Endometrium (tissue), 2 donors: ENCODE measurements around the gene THBD.

Experiments used
- FAIRE-seq: peaks from 2 replicates; lab custom pipeline; 2012; peaks lifted over from hg19 to GRCh38; lab: Jason Lieb, UNC
- donor health status: control.
- donor health status: control.

Gene THBD

GRCh38 chr20:23061734-23062561, 12.5 kb upstream of the THBD start:
- peak; percentile 77 for FAIRE-seq

- FAIRE-seq: no peak
Measured at GRCh38 chr20:23061262-23061661, 11.8 kb upstream of the THBD start.

- FAIRE-seq: no peak
Measured at GRCh38 chr20:23060629-23061028, 11.2 kb upstream of the THBD start.

GRCh38 chr20:23059846-23060245, 10.4 kb upstream of the THBD start:
- FAIRE-seq: no peak

GRCh38 chr20:23059001-23059400, 9.5 kb upstream of the THBD start:
- no peak for FAIRE-seq

- FAIRE-seq: no peak
Measured at GRCh38 chr20:23058240-23058639, 8.8 kb upstream of the THBD start.

GRCh38 chr20:23052904-23053303, 3.4 kb upstream of the THBD start:
- no peak for FAIRE-seq

- FAIRE-seq: no peak
Measured at GRCh38 chr20:23050847-23051627, 1.6 kb upstream of the THBD start.

GRCh38 chr20:23050076-23050838, 785 bp upstream of the THBD start:
- no peak for FAIRE-seq

GRCh38 chr20:23048283-23049200, 930 bp downstream of the THBD start:
- FAIRE-seq: no peak

GRCh38 chr20:23047738-23048214, 1.7 kb downstream of the THBD start:
- FAIRE-seq: no peak

- FAIRE-seq: no peak
Measured at GRCh38 chr20:23047001-23047737, 2.3 kb downstream of the THBD start.

GRCh38 chr20:23046431-23046830, 3.0 kb downstream of the THBD start:
- no peak for FAIRE-seq

- no peak for FAIRE-seq
Measured at GRCh38 chr20:23043376-23043775, 6.1 kb downstream of the THBD start.

GRCh38 chr20:23042270-23042669, 7.2 kb downstream of the THBD start:
- no peak for FAIRE-seq

- FAIRE-seq: no peak
Measured at GRCh38 chr20:23039885-23040508, 9.5 kb downstream of the THBD start.

- FAIRE-seq: no peak
Measured at GRCh38 chr20:23039136-23039875, 10.2 kb downstream of the THBD start.

- no peak for FAIRE-seq
Measured at GRCh38 chr20:23037017-23037481, 12.4 kb downstream of the THBD start.

- no peak for FAIRE-seq
Measured at GRCh38 chr20:23036371-23036770, 13.1 kb downstream of the THBD start.
